VCaP (cell line): Measurements from ENCODE around the gene ZRANB3.
"Not testable (repeated sequence)": the region's sequence is repeated elsewhere in the genome, so short reads cannot be mapped to it uniquely, and the experiment has no call there.

ENCODE experiments used
- H3K27ac ChIP-seq: fragments of 450-650 bp; 2 replicates; pipeline ENCODE4 v1.5.1; 2017
- TF ChIP-seq, protein P1 (sequence below): fragments of 450-650 bp; conservative IDR thresholded peaks from 2 replicates; pipeline ENCODE4 v1.5.1; 2017; ENCODE audit warnings: mild to moderate bottlenecking, moderate library complexity

ZRANB3 gene

DNA sequence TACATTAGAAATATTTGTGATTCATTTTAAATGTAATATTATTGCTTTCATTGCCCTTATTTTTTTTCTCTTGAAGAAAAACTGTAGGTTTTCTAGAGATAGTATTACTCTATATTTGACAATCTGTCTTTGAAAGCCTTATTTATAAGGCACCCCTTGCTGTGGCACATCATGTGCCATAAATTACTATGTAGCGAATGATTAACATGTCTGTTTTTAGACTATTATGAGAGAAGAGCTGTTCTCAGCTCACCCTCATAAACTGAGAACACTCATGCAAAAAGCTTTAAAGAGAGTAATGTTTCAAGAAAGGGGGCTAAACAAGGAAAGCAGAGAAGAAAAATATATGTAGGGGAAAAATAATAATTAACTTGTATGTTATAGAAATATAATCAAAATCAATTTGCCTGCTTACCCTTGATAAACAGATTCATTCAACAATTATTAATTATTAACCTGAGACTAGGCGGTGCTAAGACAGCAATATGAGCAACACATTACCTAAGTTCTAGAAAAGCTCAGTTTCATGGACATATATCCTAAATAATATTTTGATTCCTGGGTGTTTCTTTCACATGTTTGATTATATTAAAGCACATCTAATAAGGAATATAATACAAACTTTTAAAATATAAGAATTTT, 409.9 kb downstream of the ZRANB3 start:
- TF ChIP-seq, protein P1, sequence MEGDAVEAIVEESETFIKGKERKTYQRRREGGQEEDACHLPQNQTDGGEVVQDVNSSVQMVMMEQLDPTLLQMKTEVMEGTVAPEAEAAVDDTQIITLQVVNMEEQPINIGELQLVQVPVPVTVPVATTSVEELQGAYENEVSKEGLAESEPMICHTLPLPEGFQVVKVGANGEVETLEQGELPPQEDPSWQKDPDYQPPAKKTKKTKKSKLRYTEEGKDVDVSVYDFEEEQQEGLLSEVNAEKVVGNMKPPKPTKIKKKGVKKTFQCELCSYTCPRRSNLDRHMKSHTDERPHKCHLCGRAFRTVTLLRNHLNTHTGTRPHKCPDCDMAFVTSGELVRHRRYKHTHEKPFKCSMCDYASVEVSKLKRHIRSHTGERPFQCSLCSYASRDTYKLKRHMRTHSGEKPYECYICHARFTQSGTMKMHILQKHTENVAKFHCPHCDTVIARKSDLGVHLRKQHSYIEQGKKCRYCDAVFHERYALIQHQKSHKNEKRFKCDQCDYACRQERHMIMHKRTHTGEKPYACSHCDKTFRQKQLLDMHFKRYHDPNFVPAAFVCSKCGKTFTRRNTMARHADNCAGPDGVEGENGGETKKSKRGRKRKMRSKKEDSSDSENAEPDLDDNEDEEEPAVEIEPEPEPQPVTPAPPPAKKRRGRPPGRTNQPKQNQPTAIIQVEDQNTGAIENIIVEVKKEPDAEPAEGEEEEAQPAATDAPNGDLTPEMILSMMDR, result no peak
- no peak overlapping the region for H3K27ac ChIP-seq

DNA sequence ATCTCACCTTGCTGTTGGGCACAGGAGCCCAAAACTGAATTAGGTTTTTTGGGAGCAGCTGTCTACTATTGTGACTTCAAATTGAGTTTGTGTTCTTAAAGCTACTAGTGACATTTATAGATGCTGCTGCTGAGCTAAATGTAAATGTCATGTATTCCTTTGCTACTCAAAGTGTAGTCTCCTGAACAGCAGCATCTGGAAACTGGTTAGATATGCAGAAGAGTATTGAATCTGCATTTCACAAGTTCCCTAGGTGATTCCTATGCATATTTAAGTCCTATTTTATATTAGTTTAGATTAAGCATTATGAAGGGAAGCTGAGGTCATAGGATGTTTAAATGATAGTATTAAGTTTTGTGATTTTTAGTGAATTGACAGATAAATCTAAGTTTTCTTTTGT, 411.4 kb downstream of the ZRANB3 start:
- H3K27ac ChIP-seq, result no peak overlapping the region
- TF ChIP-seq, protein P1, result no peak

GRCh38 chr2:135113322-135113721, 417.7 kb downstream of the ZRANB3 start:
- TF ChIP-seq, protein P1, result no peak
- no peak overlapping the region for H3K27ac ChIP-seq

GRCh38 chr2:135105513-135106316, 425.3 kb downstream of the ZRANB3 start:
- H3K27ac ChIP-seq, result not testable (repeated sequence)

- TF ChIP-seq, protein P1, result no peak
- H3K27ac ChIP-seq, result no peak overlapping the region
These were observed 427.2 kb downstream of the ZRANB3 start for GRCh38 chr2:135103843-135104242.

DNA sequence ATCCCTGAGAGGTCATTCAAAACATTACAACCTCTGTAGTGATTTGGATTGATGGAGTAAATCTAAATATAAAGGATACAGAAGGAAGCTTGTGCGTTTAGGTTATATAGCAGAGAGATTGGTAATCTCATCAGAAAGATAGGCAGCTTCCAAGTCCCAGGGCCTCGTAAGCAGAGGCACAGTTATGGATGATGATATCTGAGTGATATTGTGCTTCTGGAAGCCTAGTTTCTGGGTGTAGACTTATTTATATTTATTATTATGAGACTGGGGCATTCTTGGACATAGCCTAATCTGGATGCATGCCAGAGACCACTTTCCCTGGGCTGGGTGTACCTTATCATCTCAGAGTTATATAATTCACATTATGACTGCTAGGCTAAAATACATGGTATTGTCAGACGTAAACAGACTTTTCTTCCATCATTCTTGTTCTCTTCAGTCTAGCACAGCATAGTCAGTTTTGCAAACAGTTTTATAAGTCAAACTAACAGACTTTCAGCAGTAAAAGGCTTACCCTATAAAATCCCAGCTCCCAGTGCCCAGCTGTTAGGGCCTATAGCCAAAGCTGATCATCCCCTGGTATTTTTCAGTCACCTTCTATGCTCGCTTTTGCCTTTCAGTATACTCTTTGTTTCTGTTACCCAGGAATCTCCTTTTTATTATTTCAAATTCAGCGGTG, 431.1 kb downstream of the ZRANB3 start:
- TF ChIP-seq, protein P1, result no peak
- H3K27ac ChIP-seq, result peak overlapping the region; percentile 31; the same call in 1 of the 2 replicates

DNA sequence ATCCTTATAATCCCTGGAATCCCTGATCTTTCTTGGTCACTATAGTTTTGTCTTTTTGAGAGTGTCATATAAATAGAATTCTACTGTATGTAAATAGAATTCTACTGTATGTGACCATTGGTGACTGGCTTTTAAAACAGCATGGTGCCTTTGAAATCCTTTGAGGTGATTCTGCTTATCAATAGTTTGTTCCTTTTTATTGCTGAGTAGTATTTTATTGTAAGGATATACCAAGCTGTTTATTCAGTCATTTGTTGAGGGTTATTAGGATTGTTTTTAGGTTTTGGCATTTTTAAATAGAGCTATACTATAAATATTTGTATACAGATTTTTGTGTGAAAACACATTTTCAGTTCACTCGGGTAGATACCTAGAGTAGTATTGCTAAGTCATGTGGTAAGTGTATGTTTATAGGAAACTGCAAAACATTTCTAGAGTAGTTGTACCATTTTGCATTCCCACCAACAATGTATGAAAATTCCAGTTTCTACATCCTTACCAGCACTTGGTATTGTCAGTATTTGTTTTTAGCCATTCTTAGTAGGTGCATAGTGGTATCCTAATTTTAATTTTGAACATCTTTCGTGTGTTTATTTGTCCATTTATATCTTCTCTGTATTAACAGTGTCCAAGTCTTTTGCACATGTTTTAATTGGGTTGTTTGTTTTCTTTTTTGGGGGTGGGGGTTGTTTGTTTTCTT, 433.3 kb downstream of the ZRANB3 start:
- TF ChIP-seq, protein P1, result no peak
- H3K27ac ChIP-seq, result no peak overlapping the region
